Esophagus muscularis mucosa (tissue), 3 donors: ENCODE results near the gene MBTPS1.

Source experiments
- POLR2A ChIP-seq: fragments of 450-650 bp; IDR thresholded peaks from one replicate; pipeline ENCODE4 v1.6.1; 2017; ENCODE audit warnings: antibody characterized with exemption, moderate library complexity, mild to moderate bottlenecking, low read depth
- TF ChIP-seq, protein P1 (sequence below), 3 experiments: fragments of 200-600 bp in 2 of 3; fragments of 450-650 bp in 1 of 3; sonication (generic) in 2 of 3; IDR thresholded peaks; one replicate each; pipeline ENCODE4 v1.5.1; 2017 to 2019; ENCODE audit warnings: antibody characterized with exemption in 3 of 3, mild to moderate bottlenecking in 2 of 3, moderate library complexity in 1 of 3

DNA sequence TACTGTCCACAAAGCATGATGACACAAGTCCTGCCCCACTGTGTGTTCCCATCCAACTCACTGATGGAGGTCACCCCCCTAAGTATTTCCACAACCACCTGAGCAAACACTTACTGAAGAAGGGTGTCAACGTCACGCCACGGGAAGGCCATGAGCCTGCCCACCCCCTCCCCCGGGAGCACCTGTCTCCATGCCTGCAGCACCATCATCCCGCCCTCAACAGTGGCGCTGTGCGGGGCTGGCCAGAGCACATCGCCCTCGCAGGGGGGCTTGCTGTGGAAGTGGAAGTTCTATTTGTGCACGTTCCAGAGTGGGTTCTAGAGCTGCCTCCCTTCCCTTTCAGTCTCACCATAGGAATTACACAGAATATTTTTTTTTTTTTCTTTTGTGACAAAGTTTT, 4.3 kb upstream of the MBTPS1 start:
- TF ChIP-seq POLR2A: no peak
- TF ChIP-seq, protein P1, sequence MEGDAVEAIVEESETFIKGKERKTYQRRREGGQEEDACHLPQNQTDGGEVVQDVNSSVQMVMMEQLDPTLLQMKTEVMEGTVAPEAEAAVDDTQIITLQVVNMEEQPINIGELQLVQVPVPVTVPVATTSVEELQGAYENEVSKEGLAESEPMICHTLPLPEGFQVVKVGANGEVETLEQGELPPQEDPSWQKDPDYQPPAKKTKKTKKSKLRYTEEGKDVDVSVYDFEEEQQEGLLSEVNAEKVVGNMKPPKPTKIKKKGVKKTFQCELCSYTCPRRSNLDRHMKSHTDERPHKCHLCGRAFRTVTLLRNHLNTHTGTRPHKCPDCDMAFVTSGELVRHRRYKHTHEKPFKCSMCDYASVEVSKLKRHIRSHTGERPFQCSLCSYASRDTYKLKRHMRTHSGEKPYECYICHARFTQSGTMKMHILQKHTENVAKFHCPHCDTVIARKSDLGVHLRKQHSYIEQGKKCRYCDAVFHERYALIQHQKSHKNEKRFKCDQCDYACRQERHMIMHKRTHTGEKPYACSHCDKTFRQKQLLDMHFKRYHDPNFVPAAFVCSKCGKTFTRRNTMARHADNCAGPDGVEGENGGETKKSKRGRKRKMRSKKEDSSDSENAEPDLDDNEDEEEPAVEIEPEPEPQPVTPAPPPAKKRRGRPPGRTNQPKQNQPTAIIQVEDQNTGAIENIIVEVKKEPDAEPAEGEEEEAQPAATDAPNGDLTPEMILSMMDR (IDR thresholded peaks at IDR 0.05): no peak
